Measurements from ENCODE around the gene FCSK.
"Not testable (repeated sequence)": the region's sequence is repeated elsewhere in the genome, so short reads cannot be mapped to it uniquely, and the experiment has no call there.

The FCSK gene

GRCh38 chr16:70454222-70455034 is at the start of gene FCSK:
TSS of gene FCSK (plus strand) at chr16:70454595. CDS start at chr16:70463191, 8,596 bp downstream.
- in situ Hi-C loops (cut with HindIII; ENCODE audit: low sequenced_read_pairs), result no loop called here

DNA sequence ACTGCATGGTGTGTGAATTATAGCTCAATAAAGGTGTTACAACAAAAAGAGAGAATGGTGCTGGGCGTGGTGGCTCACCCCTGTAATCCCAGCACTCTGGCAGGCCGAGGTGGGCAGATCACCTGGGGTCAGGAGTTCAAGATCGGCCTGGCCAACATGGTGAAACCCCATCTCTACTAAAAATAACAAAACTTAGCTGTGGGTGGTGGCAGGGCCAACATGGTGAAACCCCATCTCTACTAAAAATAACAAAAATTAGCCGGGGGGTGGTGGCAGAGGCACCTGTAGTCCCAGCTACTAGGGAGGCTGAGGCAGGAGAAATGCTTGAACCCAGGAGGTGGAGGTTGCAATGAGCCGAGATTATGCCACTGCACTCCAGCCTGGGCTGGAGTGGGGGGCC is 48.3 kb upstream of the FCSK start:
- in situ Hi-C loops (cut with HindIII; ENCODE audit: low sequenced_read_pairs), result not testable (repeated sequence)

GRCh38 chr16:70407811-70408274 is 46.6 kb upstream of the FCSK start:
- in situ Hi-C loops (cut with HindIII; ENCODE audit: low sequenced_read_pairs), result no loop called here

- in situ Hi-C loops (cut with HindIII; ENCODE audit: low sequenced_read_pairs), result loop anchor here (5.0 kb wide), 1 partner anchor 67 kb away; no protein-coding TSS in a partner anchor
These were observed 43.7 kb upstream of the FCSK start for GRCh38 chr16:70410734-70411133.

- in situ Hi-C loops (cut with HindIII; ENCODE audit: low sequenced_read_pairs), result loop anchor here (5.0 kb wide), 1 partner anchor 65 kb away; no protein-coding TSS in a partner anchor
These were observed 42.0 kb upstream of the FCSK start for GRCh38 chr16:70412385-70412784.

DNA sequence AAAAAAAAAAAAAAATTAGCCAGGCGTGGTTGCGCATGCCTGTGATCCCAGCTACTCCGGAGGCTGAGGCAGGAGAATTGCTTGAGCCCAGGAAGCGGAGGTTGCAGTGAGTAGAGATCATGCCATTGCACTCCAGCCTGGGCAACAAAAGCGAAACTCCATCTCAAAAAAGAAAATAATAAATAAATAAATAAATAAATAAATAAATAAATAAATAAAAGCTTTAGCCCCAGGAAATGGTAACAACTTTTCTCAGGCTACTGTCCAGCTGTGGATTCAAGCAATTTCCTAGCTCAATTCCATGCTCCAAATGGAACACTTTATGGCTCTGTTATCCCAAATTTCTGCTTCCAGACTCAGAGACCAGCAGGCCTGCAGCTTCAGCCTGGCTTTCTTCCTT is 40.8 kb upstream of the FCSK start:
- in situ Hi-C loops (cut with HindIII; ENCODE audit: low sequenced_read_pairs), result loop anchor here (5.0 kb wide), 1 partner anchor 64 kb away; no protein-coding TSS in a partner anchor

DNA sequence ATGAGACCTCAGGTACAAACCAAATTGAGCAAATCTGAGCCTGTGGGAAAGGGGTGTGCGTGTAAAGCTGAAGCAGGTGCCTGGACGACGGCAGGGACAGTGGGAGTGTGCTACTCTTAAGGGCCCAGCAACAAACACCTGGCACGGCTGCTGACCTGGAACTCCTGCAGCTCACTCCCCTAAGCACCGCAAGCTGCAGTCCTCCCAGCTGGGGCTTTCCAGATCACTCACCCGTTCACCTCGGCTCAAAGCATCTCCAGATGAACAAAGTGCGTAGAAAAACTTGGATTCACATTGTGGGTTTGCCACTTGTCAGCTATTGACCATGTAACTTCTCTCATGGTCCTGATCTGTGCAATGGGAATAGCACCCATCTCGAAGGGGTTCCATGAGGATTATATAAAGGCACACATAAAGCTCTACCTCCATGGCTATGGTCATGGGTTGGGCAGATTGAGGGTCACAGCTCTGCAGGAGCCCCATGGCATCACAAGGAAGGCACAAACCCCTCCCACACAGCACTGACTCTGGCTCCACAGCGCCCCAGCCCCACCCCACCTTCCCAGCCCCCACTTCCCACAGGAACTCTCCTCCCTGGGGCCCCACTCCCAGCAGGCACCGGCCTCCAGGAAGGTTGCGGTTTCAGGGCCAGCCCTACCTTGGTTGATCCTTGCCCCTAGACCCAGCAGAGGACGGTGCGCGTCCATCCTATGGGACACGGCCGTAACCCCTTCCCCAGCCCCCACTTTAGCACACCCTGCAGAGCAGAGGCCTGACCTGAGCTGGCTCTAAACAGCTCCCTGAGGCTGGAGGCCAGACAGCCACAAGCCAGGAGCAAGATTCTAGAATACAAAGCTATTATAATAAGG is 37.4 kb upstream of the FCSK start:
- in situ Hi-C loops (cut with HindIII; ENCODE audit: low sequenced_read_pairs), result no loop called here

DNA sequence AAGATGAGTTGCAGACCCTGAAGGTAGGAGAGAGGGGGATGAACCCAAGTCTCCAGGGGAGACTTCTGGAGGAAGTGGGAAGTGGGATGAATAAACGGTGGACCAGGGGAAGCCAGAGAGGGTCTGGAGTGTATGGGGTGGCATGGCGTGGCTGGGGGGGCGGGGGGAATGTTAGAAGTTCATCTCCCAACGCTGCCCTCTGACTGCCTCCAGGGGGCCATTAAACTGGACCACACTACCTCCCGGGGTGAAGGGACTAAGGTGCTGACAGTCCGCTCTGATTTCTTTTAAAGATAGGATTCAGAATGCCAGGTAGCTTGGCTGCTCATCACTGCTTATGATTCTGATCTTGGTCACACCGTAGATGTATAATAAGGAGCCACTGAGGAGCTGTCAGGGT is 36.7 kb upstream of the FCSK start:
- in situ Hi-C loops (cut with HindIII; ENCODE audit: low sequenced_read_pairs), result no loop called here

- in situ Hi-C loops (cut with HindIII; ENCODE audit: low sequenced_read_pairs), result no loop called here
These were observed 36.0 kb upstream of the FCSK start for GRCh38 chr16:70418274-70418992.

- in situ Hi-C loops (cut with HindIII; ENCODE audit: low sequenced_read_pairs), result no loop called here
These were observed 35.4 kb upstream of the FCSK start for GRCh38 chr16:70418993-70419318.

- in situ Hi-C loops (cut with HindIII; ENCODE audit: low sequenced_read_pairs), result no loop called here
These were observed 34.7 kb upstream of the FCSK start for GRCh38 chr16:70419384-70420327.

GRCh38 chr16:70421014-70421413 is 33.4 kb upstream of the FCSK start:
- in situ Hi-C loops (cut with HindIII; ENCODE audit: low sequenced_read_pairs), result no loop called here

- in situ Hi-C loops (cut with HindIII; ENCODE audit: low sequenced_read_pairs), result no loop called here
These were observed 32.7 kb upstream of the FCSK start for GRCh38 chr16:70421473-70422311.

GRCh38 chr16:70422543-70422942 is 31.9 kb upstream of the FCSK start:
- in situ Hi-C loops (cut with HindIII; ENCODE audit: low sequenced_read_pairs), result no loop called here

GRCh38 chr16:70427786-70428177 is 26.6 kb upstream of the FCSK start:
- in situ Hi-C loops (cut with HindIII; ENCODE audit: low sequenced_read_pairs), result no loop called here

- in situ Hi-C loops (cut with HindIII; ENCODE audit: low sequenced_read_pairs), result no loop called here
These were observed 26.0 kb upstream of the FCSK start for GRCh38 chr16:70428178-70428998.

DNA sequence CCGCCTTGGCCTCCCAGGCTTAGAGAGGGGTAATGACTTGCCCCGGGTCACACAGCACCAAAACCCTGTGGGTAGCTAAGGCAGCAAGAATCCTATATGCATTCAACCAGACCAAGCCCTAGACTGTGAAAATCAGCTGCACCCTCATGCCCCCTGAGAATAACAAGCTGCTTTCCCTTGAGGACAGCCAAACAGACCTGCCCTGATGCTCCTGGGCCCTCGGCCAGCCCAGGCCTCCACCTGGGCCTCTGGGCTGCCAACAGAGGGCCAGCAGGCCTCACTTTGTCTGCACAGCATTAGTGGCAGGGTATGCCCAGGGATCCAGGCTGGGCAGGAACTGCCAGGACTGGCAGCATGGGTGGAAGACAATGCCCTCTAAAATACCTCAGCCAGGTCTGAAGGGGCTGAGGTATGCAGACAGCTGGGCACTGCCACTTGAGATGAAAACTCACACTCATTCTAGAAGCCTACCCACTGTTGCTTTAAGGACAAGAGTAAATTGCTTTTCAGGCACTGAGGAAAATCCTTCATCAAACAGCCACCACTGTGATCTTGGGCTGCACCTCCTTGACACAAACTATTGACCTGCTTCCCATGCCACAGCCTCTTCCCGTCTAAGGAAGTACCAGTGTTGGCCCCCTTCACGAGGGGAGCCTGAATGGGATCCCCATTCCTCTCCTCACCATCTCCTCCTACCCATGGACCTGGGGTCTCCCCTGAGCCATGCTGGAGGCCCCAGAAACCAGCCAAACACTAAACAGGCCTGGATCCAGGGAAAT is 24.3 kb upstream of the FCSK start:
- in situ Hi-C loops (cut with HindIII; ENCODE audit: low sequenced_read_pairs), result no loop called here
